K562 (cell line): Measurements from ENCODE around the gene PNPLA7. TPM values are rescaled to one million over a fixed set of nuclear protein-coding genes. Genes with fewer than 3 reads are reported as not detected.

ENCODE experiments used
- CAMTA2 ChIP-seq: fragments of 250-450 bp; sonication (Bioruptor Pico); conservative IDR thresholded peaks from 2 replicates; pipeline ENCODE4 v1.5.1; 2022
- EP400 ChIP-seq: fragments of 450-650 bp; IDR thresholded peaks from 2 replicates; pipeline ENCODE4 v1.6.1; 2017; ENCODE audit warnings: antibody characterized with exemption, mild to moderate bottlenecking, moderate library complexity
- KDM2B ChIP-seq: fragments of 250-450 bp; sonication (Bioruptor Pico); IDR thresholded peaks from 2 replicates; pipeline ENCODE4 v1.8.0; 2021; ENCODE audit warnings: mild to moderate bottlenecking, moderate library complexity
- NRF1 ChIP-seq, 2 experiments: fragments of 450-650 bp; IDR thresholded peaks in 1 of 2; conservative IDR thresholded peaks in 1 of 2; 2 replicates each; pipeline ENCODE4 v1.6.1; 2014; ENCODE audit warnings: mild to moderate bottlenecking in 2 of 2
- PCBP1 ChIP-seq: fragments of 200-400 bp; formaldehyde crosslinking; IDR thresholded peaks from 2 replicates; pipeline ENCODE4 v1.6.1; 2018; ENCODE audit warnings: mild to moderate bottlenecking, low read depth, low read length; ENCODE audit not compliant: poor library complexity, severe bottlenecking
- PHTF2 ChIP-seq: fragments of 250-450 bp; sonication (Bioruptor Pico); IDR thresholded peaks from 2 replicates; pipeline ENCODE4 v1.5.0; 2021; ENCODE audit warnings: mild to moderate bottlenecking
- SFPQ ChIP-seq: fragments of 200-400 bp; formaldehyde crosslinking; IDR thresholded peaks from 2 replicates; pipeline ENCODE4 v1.6.1; 2017; ENCODE audit warnings: mild to moderate bottlenecking, low read depth, low read length, moderate library complexity
- SMAD3 ChIP-seq: fragments of 450-650 bp; formaldehyde crosslinking; conservative IDR thresholded peaks from 2 replicates; pipeline ENCODE4 v1.4.0; 2020; ENCODE audit warnings: mild to moderate bottlenecking
- ZBTB9 ChIP-seq: fragments of 450-650 bp; formaldehyde crosslinking; IDR thresholded peaks from 2 replicates; pipeline ENCODE4 v1.4.0; 2020; ENCODE audit warnings: mild to moderate bottlenecking, moderate library complexity
- ZNF3 ChIP-seq: fragments of 250-450 bp; sonication (Bioruptor Pico); IDR thresholded peaks from 2 replicates; pipeline ENCODE4 v1.5.0; 2021; ENCODE audit warnings: mild to moderate bottlenecking, moderate library complexity
- ZNF431 ChIP-seq: sonication (generic); formaldehyde crosslinking; IDR thresholded peaks from 2 replicates; pipeline ENCODE4 v1.8.0; 2022; ENCODE audit warnings: mild to moderate bottlenecking, missing genetic modification reagents
- ZNF644 ChIP-seq: fragments of 200-800 bp; sonication (Bioruptor generic); IDR thresholded peaks from 2 replicates; pipeline ENCODE4 v1.6.1; 2016; ENCODE audit warnings: low read depth, missing genetic modification characterization, missing compliant biosample characterization
- polyA plus RNA-seq, 8 experiments: library from polyadenylated mRNA; depleted of rRNA in 4 of 8; stranded (reverse) in 5 of 8; unstranded in 3 of 8; fragments of >200 nt; fragmentation: Nextera tagmentation in 2 of 8; fragmentation: Illumina TruSeq in 1 of 8; extraction: Ambion mirVana in 2 of 8; extraction: Trizol in 1 of 8; gene quantifications; 2 replicates each; pipeline versions ENCODE4 v1.2.1 to v1.2.3, GENCODE V29; 2011 to 2014; ENCODE audit warnings: inconsistent platforms in 1 of 8, missing spikeins in 1 of 8
- total RNA-seq, 7 experiments: library from RNA; depleted of rRNA in 6 of 7; stranded (reverse); fragments of >200 nt in 6 of 7; fragmentation: Illumina TruSeq in 2 of 7; extraction: Trizol in 2 of 7; gene quantifications; 2 replicates each; pipeline versions ENCODE4 v1.2.1 to v1.2.3, GENCODE V29; 2011 to 2021; ENCODE audit warnings: low replicate concordance in 1 of 7

Gene PNPLA7
- total and polyA plus RNA-seq, 9 of the 15 experiments (the other 6 are each of a cell fraction or from before 2014, with no cell fraction given), result 0.01 to 0.85 (median 0.19) TPM; not detected in 1

- TF ChIP-seq ZBTB9 (CRISPR knock-in tag) (no peak), ZNF3 (CRISPR knock-in tag) (no peak), SMAD3 (CRISPR knock-in tag) (no peak), CAMTA2 (CRISPR knock-in tag) (no peak), KDM2B (CRISPR knock-in tag) (no peak), PCBP1 (no peak), ZNF431 (no peak), ZNF644 (tag) (no peak), EP400 (no peak), NRF1 (conservative IDR thresholded peaks at IDR 0.05 in 1 of 2, IDR thresholded peaks at IDR 0.05 in 1 of 2) (no peak), SFPQ (no peak), PHTF2 (no peak)
Observed at GRCh38 chr9:137524981-137525317, 25.3 kb downstream of the PNPLA7 start (continued).
